Vagina (tissue), 2 donors: ENCODE results near the gene LRSAM1.
A peak's percentile ranks its signal among the peaks of the same experiment; 100 is the strongest.

ENCODE experiments used
- POLR2A ChIP-seq, 2 donors: fragments of 450-650 bp; IDR thresholded peaks; one replicate each; pipeline ENCODE4 v1.6.1; 2017; ENCODE audit warnings: antibody characterized with exemption in 2 of 2, mild to moderate bottlenecking in 2 of 2, moderate library complexity in 2 of 2
- POLR2AphosphoS5 ChIP-seq, 2 donors: sonication (generic); formaldehyde crosslinking; IDR thresholded peaks; one replicate each; pipeline ENCODE4 v1.9.0; 2017; ENCODE audit warnings: antibody characterized with exemption in 2 of 2, mild to moderate bottlenecking in 2 of 2, low read depth in 1 of 2; ENCODE audit not compliant: insufficient read depth in 1 of 2
- TF ChIP-seq, protein P1 (sequence below), 3 experiments: fragments of 450-650 bp in 2 of 3; fragments of 200-600 bp in 1 of 3; sonication (generic) in 1 of 3; IDR thresholded peaks; one replicate each; pipeline ENCODE4 v1.5.1; 2017 to 2019; ENCODE audit warnings: antibody characterized with exemption in 3 of 3, mild to moderate bottlenecking in 2 of 3, moderate library complexity in 2 of 3

DNA sequence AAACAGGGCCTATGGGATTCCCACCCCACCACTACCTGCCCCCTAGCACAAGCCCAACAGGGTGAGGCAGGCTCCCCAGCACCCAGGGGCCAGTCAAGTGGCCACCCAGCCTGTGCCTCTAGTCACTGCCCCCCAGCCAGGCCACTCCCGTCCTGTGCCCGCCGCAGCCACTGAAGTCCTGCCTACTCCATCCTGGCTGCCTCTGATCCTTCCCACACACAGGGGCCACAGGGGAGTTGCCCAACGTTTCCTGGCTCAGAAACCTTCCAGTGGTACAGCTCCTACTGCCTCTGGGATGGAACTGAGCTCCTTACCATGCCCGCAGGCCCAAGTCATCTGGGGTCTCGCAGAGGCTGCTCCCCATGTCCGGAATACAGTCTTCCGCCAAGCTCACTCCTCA is 90.6 kb downstream of the LRSAM1 start:
- TF ChIP-seq, protein P1, sequence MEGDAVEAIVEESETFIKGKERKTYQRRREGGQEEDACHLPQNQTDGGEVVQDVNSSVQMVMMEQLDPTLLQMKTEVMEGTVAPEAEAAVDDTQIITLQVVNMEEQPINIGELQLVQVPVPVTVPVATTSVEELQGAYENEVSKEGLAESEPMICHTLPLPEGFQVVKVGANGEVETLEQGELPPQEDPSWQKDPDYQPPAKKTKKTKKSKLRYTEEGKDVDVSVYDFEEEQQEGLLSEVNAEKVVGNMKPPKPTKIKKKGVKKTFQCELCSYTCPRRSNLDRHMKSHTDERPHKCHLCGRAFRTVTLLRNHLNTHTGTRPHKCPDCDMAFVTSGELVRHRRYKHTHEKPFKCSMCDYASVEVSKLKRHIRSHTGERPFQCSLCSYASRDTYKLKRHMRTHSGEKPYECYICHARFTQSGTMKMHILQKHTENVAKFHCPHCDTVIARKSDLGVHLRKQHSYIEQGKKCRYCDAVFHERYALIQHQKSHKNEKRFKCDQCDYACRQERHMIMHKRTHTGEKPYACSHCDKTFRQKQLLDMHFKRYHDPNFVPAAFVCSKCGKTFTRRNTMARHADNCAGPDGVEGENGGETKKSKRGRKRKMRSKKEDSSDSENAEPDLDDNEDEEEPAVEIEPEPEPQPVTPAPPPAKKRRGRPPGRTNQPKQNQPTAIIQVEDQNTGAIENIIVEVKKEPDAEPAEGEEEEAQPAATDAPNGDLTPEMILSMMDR (IDR thresholded peaks at IDR 0.05) = no peak
- TF ChIP-seq POLR2A (IDR thresholded peaks at IDR 0.05) = no peak
- TF ChIP-seq POLR2AphosphoS5 (IDR thresholded peaks at IDR 0.05; ENCODE audit: insufficient read depth in 1 of 2, low read depth in 1 of 2) = peak in 1 of 2 donors; percentile 28
